HG03575 (cell line): ENCODE measurements around the gene LRFN2.

ENCODE experiments used
- ATAC-seq: cut with Tn5 transposase; IDR thresholded peaks from one replicate; pipeline ENCODE4 v1.9.1; 2021; ENCODE audit not compliant: unreplicated experiment, insufficient number of reproducible peaks, low FRiP score; ENCODE audit errors: extremely low read depth

The LRFN2 gene

DNA sequence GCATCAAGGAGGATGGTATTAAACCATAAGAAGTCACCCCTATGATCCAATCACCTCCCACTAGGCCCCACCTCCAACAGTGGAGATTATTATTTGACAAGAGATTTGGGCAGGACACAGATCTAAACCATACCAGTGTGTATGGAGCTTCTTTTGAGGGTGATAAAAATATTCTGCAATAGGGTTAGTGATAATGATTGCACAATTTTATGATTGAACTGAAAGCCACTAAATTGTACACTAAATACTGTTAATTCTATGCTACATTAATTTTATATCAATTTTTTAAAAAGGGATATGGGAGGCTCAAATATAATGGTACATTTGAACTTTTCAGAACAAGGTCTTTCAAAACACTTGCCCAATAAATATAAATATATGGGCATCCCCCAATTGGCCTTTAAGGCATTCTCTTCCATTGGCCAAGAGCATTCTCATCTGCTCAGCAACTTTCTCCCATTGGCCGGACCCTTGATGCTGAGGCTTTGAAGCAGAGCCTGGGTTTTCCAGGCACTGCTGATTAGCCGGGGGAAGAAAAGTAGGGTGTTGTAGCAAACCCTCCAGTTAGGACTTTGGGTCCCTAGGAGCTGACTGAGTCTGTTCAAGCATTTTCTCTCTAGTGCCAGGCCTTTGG, 209.9 kb downstream of the LRFN2 start:
- ATAC-seq: no peak

DNA sequence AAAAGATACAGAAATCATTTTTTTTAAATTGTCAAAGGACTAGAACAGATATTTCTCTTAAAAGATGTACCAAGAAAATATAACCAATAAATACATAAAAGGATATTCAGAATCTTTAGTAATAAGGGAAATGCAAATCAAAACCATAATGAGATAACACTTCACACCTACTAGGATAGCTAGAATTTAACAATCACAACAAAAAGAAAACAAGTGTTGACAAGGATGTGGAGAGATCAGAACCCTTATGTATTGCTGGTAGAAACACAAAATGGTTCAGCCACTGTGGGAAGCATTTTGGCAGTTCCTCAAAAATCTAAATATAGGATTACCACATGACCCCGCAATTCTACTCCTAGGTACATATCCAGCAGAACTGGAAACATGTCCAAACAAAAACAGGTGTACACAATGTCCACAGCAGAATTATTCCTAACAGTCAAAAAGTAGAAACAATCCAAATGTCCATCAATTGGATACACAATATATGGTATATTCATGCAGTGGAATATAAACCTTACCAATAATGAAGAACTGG, 211.0 kb downstream of the LRFN2 start:
- no peak for ATAC-seq

DNA sequence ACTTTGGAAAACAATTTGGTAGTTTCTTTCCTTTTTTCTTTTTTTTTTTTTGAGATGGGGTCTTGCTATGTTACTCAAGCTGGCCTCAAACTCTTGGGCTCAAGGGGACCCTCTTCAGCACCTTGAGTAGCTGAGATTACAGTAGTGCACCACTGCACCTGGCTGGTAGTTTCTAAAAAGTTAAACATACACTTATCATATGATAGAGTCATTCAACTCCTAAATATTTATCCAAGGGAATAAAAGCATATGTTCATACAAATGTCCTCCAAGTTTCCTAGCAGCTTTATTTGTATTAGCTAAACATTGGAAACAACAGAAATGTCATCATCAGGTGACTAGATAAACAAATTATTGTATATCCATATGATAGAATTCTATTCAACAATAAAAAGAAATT, 213.9 kb downstream of the LRFN2 start:
- ATAC-seq: no peak

GRCh38 chr6:40371621-40372020, 215.5 kb downstream of the LRFN2 start:
- no peak for ATAC-seq

GRCh38 chr6:40371095-40371494, 216.1 kb downstream of the LRFN2 start:
- no peak for ATAC-seq

DNA sequence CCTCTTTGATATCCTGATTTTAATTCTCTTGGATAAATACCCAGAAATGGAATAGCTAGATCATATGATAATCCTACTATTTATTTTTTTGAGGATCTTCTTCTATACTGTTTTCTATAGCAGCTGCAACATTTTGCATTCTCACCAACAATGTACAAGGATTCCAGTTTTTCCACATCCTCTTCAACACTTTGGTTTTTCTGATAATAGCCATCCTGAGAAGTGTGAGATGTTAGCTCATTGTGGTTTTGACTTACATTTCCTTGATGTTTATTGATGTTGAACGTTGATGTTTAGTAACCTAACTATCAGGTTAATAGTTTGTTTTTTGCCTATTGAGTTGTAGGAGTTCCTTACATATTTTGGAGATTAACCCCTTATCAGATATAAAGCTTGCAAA, 217.3 kb downstream of the LRFN2 start:
- no peak for ATAC-seq

DNA sequence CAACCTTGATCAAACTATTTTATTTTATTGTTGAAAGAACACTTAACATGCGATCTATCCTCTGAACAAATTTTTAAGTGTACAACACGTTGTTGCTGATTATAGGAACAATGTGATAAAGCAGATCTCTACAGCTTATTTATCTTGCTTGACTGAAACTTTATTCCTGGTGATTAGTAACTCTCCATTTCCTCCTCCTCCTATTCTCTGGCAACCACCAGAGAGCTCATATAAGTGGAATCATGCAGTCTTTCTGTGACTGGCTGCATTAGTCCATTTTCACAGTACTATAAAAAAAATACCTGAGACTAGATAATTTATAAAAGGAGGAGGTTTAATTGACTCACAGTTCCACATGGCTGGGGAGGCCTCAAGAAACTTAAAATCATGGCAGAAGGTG, 218.1 kb downstream of the LRFN2 start:
- no peak for ATAC-seq

DNA sequence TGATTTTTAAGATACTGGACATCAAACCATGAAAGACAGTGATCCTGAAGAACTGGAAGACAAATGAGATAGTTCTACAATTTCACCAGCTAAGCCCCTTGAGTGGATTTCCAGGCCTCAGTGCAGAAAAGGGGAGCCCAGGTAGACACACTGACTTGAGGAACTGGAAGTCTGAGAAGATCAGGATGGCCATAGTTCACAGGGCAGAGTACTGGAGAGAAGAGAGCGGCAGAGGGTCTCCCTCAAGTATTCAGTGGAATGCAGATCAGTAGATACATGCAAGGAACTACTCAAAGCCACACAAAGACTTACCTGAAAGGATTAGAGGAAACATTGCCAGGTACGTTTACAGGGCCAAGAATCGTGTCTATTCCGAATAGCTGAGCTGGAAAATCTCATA, 224.3 kb downstream of the LRFN2 start:
- no peak for ATAC-seq

GRCh38 chr6:40359808-40360207, 227.4 kb downstream of the LRFN2 start:
- ATAC-seq: no peak

DNA sequence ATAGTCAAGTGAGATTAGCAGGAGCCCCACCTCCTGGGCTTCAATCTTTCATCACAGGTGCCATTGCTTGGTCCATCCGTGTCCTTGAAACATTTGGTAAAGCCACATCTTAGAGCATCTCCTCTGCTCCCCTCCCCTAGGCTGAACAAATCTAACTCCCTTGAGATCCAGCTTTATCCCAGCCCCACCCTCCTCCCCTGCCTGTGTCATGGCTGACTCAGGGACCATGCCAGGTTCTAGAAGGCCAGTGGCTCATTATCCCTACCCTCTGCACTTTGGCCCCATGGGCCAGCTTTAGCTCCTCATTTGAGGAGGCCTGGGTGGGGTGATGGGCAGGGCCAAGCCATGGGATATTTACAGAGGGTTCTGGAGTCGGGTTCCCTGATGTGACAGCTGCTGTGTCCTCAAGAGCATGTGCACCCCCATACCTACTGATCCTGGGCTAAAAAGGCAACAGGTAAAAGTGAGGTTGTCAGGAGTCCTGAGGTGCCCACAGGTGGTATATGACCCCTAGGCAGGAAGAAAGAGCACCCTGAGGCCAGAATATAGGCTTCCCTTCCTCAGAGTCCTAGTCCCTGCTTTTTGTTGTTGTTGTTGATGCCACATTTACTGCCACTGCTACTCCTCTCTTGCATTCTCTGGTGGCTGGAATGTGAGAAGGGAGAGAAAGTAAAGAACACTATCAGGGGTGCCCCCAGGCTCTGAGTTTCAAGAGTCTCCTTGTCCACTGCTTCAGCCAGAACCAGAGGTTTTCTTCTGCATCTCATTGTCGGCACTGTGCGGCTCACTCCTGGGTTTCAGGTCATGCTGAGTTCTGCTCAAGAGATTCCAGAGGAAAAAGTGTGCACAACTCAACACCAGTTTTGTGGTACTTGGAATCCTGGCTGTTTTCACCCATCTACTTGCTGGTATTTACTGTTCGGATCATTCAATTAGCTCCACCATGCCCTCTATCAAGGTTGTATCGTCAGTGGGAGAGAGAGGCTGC, 228.4 kb downstream of the LRFN2 start:
- ATAC-seq: no peak

DNA sequence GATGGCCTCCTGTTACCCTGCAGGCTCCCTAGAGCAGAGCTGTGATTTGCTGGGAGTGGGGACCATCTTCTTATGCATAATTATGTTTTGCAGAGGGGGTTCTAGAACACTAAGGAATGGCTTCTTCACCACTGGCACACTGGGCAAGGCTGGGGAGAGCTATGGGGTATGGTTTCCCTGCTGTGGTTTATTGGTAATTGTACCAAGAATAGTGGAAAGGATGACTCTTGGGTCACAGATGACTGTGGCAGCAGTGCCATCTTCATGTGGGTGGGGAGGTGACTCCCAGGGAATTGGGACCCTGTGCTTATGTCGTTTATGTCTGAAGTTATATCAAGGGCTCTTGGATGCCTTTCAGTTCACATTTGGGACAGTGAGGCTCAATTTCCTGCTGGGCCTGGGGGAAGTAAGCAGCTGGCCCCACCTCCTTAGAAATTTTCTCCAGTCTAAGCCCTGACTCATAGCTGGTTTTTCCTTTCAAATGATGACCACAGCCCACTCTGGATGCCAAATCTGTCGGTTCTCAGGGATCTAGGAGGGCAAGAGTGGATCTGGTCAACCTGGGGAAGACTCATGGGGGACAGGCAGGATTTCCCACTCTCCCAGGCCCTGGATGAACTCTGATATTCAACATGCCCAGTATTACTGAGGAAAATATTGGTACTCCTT, 230.8 kb downstream of the LRFN2 start:
- ATAC-seq: no peak

- ATAC-seq: no peak
Measured at GRCh38 chr6:40355532-40355931, 231.6 kb downstream of the LRFN2 start.

DNA sequence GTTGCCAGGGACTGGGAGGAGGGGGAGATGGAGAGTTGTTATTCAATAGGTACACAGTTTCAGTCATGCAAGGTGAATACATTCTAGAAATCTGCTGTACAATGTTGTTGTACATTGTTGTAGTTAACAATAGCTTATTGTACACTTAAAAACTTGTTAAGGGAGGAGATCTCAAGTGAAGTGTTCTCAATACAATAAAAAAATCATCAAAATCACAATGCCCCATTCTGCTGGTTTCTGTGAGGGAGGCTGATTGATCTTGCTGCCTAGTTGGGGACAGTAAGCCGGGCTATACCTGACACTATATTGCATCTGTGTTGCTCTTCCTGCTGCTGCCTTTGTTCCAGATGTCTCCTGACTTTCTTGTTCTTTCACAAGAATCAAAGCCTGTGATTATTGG, 232.1 kb downstream of the LRFN2 start:
- no peak for ATAC-seq

DNA sequence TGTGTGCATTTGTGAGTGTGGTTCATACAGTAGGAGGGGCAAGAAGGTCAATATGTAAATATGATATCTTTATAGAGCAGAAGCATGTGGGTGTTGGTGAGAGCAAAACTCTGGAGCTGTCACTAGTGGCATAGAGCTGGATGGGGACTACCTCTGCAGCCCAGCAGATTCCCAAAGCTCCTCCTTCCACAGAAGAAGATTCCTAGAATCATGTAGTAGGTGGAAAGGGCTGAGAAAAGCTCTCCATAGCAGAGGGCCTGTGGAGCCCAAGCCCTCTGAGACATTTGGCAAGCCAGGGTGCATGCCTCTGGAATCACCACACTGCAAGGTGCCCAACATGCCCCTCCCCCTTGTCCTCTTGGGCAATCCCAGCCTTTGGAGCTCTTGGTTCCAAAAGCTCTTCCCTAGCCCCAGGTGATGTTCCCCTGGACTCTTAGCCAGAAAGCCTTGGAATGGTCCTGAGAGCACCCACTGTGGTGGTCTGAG, 233.2 kb downstream of the LRFN2 start:
- ATAC-seq: no peak

GRCh38 chr6:40353197-40353966, 233.8 kb downstream of the LRFN2 start:
- no peak for ATAC-seq

GRCh38 chr6:40352527-40353170, 234.5 kb downstream of the LRFN2 start:
- ATAC-seq: no peak

- no peak for ATAC-seq
Measured at GRCh38 chr6:40352006-40352405, 235.2 kb downstream of the LRFN2 start.

DNA sequence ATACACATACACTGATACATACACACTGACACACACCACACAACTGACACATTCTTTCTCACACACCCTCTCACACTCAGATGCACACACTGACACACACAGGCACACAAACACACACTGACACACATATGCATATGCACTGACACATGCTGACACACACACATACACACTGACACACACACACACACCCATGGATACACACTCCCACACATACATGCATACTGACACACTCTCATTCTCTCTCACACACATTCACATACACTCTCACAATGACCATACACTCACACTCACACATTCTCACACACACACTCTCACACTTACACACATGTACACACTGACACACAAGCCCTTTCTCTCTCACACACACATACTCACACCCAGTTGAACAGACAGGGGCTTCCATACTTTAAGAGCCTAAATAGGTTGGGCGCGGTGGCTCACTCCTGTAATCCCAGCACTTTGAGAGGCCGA, 236.4 kb downstream of the LRFN2 start:
- no peak for ATAC-seq
